Smooth muscle cell (in vitro differentiated cells): Measurements from ENCODE around the gene RUNX1. TPM values are rescaled to one million over a fixed set of nuclear protein-coding genes. Genes with fewer than 3 reads are reported as not detected.

Experiments used
- DNase-seq: peaks from one replicate; lab custom pipeline; 2025; ENCODE audit not compliant: unreplicated experiment; lab: John Stamatoyannopoulos, UW
- H2AFZ ChIP-seq: fragments of 200-600 bp; sonication (generic); 2 replicates; pipeline ENCODE4 v1.6.0; 2016; ENCODE audit warnings: antibody characterized with exemption, low read depth, mild to moderate bottlenecking
- H3F3A ChIP-seq: fragments of 200-600 bp; sonication (generic); 2 replicates; pipeline ENCODE4 v1.6.0; 2017; ENCODE audit warnings: antibody characterized with exemption, low read depth
- H3K27ac ChIP-seq: fragments of 200-600 bp; sonication (generic); 2 replicates; pipeline ENCODE4 v1.5.1; 2016; ENCODE audit warnings: low read depth, mild to moderate bottlenecking
- H3K27me3 ChIP-seq: fragments of 200-600 bp; sonication (generic); 2 replicates; pipeline ENCODE4 v1.6.1; 2016; ENCODE audit warnings: low read depth, mild to moderate bottlenecking
- H3K36me3 ChIP-seq: fragments of 200-600 bp; sonication (generic); 2 replicates; pipeline ENCODE4 v1.5.1; 2016; ENCODE audit warnings: low read depth
- H3K4me1 ChIP-seq: fragments of 200-600 bp; sonication (generic); 2 replicates; pipeline ENCODE4 v1.5.1; 2016; ENCODE audit warnings: low read depth
- H3K4me2 ChIP-seq: fragments of 200-600 bp; sonication (generic); 2 replicates; pipeline ENCODE4 v1.6.0; 2016; ENCODE audit warnings: mild to moderate bottlenecking
- H3K4me3 ChIP-seq: fragments of 200-600 bp; sonication (generic); 2 replicates; pipeline ENCODE4 v1.5.1; 2016; ENCODE audit warnings: mild to moderate bottlenecking
- H3K79me2 ChIP-seq: fragments of 200-600 bp; sonication (generic); 2 replicates; pipeline ENCODE4 v1.6.0; 2016; ENCODE audit warnings: low read depth, mild to moderate bottlenecking
- H3K9ac ChIP-seq: fragments of 200-600 bp; sonication (generic); 2 replicates; pipeline ENCODE4 v1.6.0; 2016; ENCODE audit warnings: low read depth
- H3K9me3 ChIP-seq: fragments of 200-600 bp; sonication (generic); replicated peaks from 2 replicates; pipeline ENCODE4 v1.5.1; 2016; ENCODE audit warnings: low read depth
- H4K20me1 ChIP-seq: fragments of 200-600 bp; sonication (generic); 2 replicates; pipeline ENCODE4 v1.6.0; 2016; ENCODE audit warnings: low read depth
- CTCF ChIP-seq: fragments of 200-600 bp; sonication (generic); IDR thresholded peaks from 2 replicates; pipeline ENCODE4 v1.5.1; 2017; ENCODE audit warnings: borderline replicate concordance, mild to moderate bottlenecking, antibody characterized with exemption; ENCODE audit not compliant: insufficient read depth, poor library complexity, severe bottlenecking
- WGBS: methylation state at CpG from one replicate; pipeline ENCODE4 v1.1.7; 2016; ENCODE audit warnings: low lambda C conversion rate; 5-methylcytosine and 5-hydroxymethylcytosine counted together
- polyA plus RNA-seq: library from polyadenylated mRNA; unstranded; fragments of >200 nt; fragmentation: Nextera tagmentation; extraction: Ambion mirVana; gene quantifications from 2 replicates; pipeline ENCODE4 v1.2.1, GENCODE V29; 2016
- total RNA-seq: library from RNA; depleted of rRNA; stranded (reverse); fragments of >200 nt; gene quantifications from 2 replicates; pipeline ENCODE4 v1.2.3, GENCODE V29; 2014

RUNX1 gene
- total and polyA plus RNA-seq, 2 experiments from 2014 or later = 33.4 to 97.6 TPM

GRCh38 chr21:34944015-34944755 is 104.9 kb downstream of the RUNX1 start:
- Histone ChIP-seq H3K4me3 (no peak overlapping the region), H4K20me1 (peaks cover 31% of the 10 kb centered on the region), H3K4me1 (peaks cover 9% of the 10 kb centered on the region), H3K9me3 (no peaks in the 10 kb centered on the region), H3K27ac (no peak overlapping the region), H3F3A (no peaks in the 10 kb centered on the region), H2AFZ (no peak overlapping the region), H3K9ac (no peak overlapping the region), H3K4me2 (no peak overlapping the region), H3K36me3 (no peaks in the 10 kb centered on the region), H3K27me3 (no peaks in the 10 kb centered on the region), H3K79me2 (peaks cover under 1% of the 10 kb centered on the region)
- 90% methylated on average over 4 of the region's 4 CpGs for WGBS
- TF ChIP-seq CTCF = no peak
- no peak for DNase-seq

GRCh38 chr21:34942911-34943310 is 106.2 kb downstream of the RUNX1 start:
- no peak for DNase-seq
- peaks cover 29% of the 10 kb centered on the region for H4K20me1 ChIP-seq
- WGBS = 92% methylated on average over 7 of the region's 7 CpGs
- peaks cover 6% of the 10 kb centered on the region for H3K79me2 ChIP-seq
- H3K9me3 ChIP-seq = no peaks in the 10 kb centered on the region
- no peak overlapping the region for H3K4me2 ChIP-seq
- H3K27me3 ChIP-seq = no peaks in the 10 kb centered on the region
- no peak overlapping the region for H3K27ac ChIP-seq
- H3K4me1 ChIP-seq = peaks cover 15% of the 10 kb centered on the region
- H2AFZ ChIP-seq = no peak overlapping the region
- no peak for TF ChIP-seq CTCF
- no peaks in the 10 kb centered on the region for H3F3A ChIP-seq
- no peak overlapping the region for H3K9ac ChIP-seq
- H3K4me3 ChIP-seq = no peak overlapping the region
- no peaks in the 10 kb centered on the region for H3K36me3 ChIP-seq

GRCh38 chr21:34941162-34941561 is 107.9 kb downstream of the RUNX1 start:
- H2AFZ ChIP-seq = no peak overlapping the region
- no peak for TF ChIP-seq CTCF
- peaks cover 6% of the 10 kb centered on the region for H3K79me2 ChIP-seq
- peaks cover 19% of the 10 kb centered on the region for H4K20me1 ChIP-seq
- no peaks in the 10 kb centered on the region for H3F3A ChIP-seq
- H3K9me3 ChIP-seq = no peaks in the 10 kb centered on the region
- peaks cover 22% of the 10 kb centered on the region for H3K4me1 ChIP-seq
- no peak overlapping the region for H3K4me2 ChIP-seq
- no peaks in the 10 kb centered on the region for H3K27me3 ChIP-seq
- DNase-seq = no peak
- WGBS = 63% methylated on average over 2 of the region's 2 CpGs
- no peaks in the 10 kb centered on the region for H3K36me3 ChIP-seq
- H3K27ac ChIP-seq = no peak overlapping the region
- no peak overlapping the region for H3K4me3 ChIP-seq
- H3K9ac ChIP-seq = no peak overlapping the region
